Measurements from ENCODE around the gene PSTPIP2.

- TF ChIP-seq POLR2AphosphoS5 (IDR thresholded peaks at IDR 0.05; ENCODE audit: low read depth, low read length) (no peak), CTCF (IDR thresholded peaks at IDR 0.05) (no peak), REST (IDR thresholded peaks at IDR 0.05; ENCODE audit: insufficient read depth in 1 of 2, low read depth in 2 of 2, low read length in 1 of 2) (no peak)
Observed at GRCh38 chr18:46046126-46046525, 25.9 kb downstream of the PSTPIP2 start.
